T-helper 1 cell (primary cell): ENCODE results near the gene GRHL3.

ENCODE experiments used
- DNase-seq, 5 donors: peaks; one replicate each; pipeline ENCODE4 v3.0.0-alpha.2; 2012 to 2020

The GRHL3 gene

GRCh38 chr1:24318615-24319311, 394 bp upstream of the GRHL3 start:
- DNase-seq = no peak

- no peak for DNase-seq
Measured at GRCh38 chr1:24319962-24320361, 805 bp downstream of the GRHL3 start.

- DNase-seq = peak in 1 of 5 donors; percentile 42
Measured at GRCh38 chr1:24321126-24321525, 2.0 kb downstream of the GRHL3 start.

- peak; percentile 35 to 82 (median 55) for DNase-seq
Measured at GRCh38 chr1:24321697-24322469, 2.7 kb downstream of the GRHL3 start.

- DNase-seq = no peak
Measured at GRCh38 chr1:24322470-24323177, 3.5 kb downstream of the GRHL3 start.

- no peak for DNase-seq
Measured at GRCh38 chr1:24323281-24323680, 4.1 kb downstream of the GRHL3 start.

GRCh38 chr1:24324903-24325302, 5.7 kb downstream of the GRHL3 start:
- no peak for DNase-seq

GRCh38 chr1:24325587-24326449, 6.7 kb downstream of the GRHL3 start:
- DNase-seq = no peak

- DNase-seq = no peak
Measured at GRCh38 chr1:24327486-24327885, 8.3 kb downstream of the GRHL3 start.

- DNase-seq = no peak
Measured at GRCh38 chr1:24327891-24328290, 8.7 kb downstream of the GRHL3 start.

- DNase-seq = no peak
Measured at GRCh38 chr1:24329331-24329730, 10.2 kb downstream of the GRHL3 start.

GRCh38 chr1:24329797-24330543, 10.8 kb downstream of the GRHL3 start:
- DNase-seq = no peak

- DNase-seq = no peak
Measured at GRCh38 chr1:24331961-24332673, 13.0 kb downstream of the GRHL3 start.

- no peak for DNase-seq
Measured at GRCh38 chr1:24336075-24336474, 16.9 kb downstream of the GRHL3 start.

- DNase-seq = no peak
Measured at GRCh38 chr1:24337455-24337854, 18.3 kb downstream of the GRHL3 start.

- no peak for DNase-seq
Measured at GRCh38 chr1:24338447-24338846, 19.3 kb downstream of the GRHL3 start.

- DNase-seq = no peak
Measured at GRCh38 chr1:24339996-24340395, 20.8 kb downstream of the GRHL3 start.

GRCh38 chr1:24340770-24341169, 21.6 kb downstream of the GRHL3 start:
- no peak for DNase-seq

- no peak for DNase-seq
Measured at GRCh38 chr1:24341260-24341659, 22.1 kb downstream of the GRHL3 start.

GRCh38 chr1:24343412-24344089, 24.4 kb downstream of the GRHL3 start:
- DNase-seq = no peak
